Memory B cell (primary cell): ENCODE data around the gene REEP3.
"Not testable (repeated sequence)": the region's sequence is repeated elsewhere in the genome, so short reads cannot be mapped to it uniquely, and the experiment has no call there.

Source experiments
- ATAC-seq: fragments of 150-1000 bp; cut with Tn5 transposase; 2 replicates; pipeline ENCODE4 v1.10.0; 2021; ENCODE audit warnings: low read depth, mild to moderate bottlenecking, moderate library complexity
- DNase-seq, 2 donors: peaks; one replicate each; pipeline ENCODE4 v3.0.0; 2022; ENCODE audit warnings: low spot score in 2 of 2
- H3K27ac Mint-ChIP-seq: one replicate; pipeline ENCODE4 v1.8.0; 2022; ENCODE audit warnings: mild to moderate bottlenecking, moderate library complexity, mixed read lengths
- H3K27me3 Mint-ChIP-seq: one replicate; pipeline ENCODE4 v1.8.0; 2022; ENCODE audit warnings: mixed read lengths
- H3K36me3 Mint-ChIP-seq: one replicate; pipeline ENCODE4 v1.8.0; 2022; ENCODE audit warnings: mild to moderate bottlenecking, mixed read lengths
- H3K4me1 Mint-ChIP-seq: one replicate; pipeline ENCODE4 v1.8.0; 2022; ENCODE audit warnings: mixed read lengths
- H3K4me3 Mint-ChIP-seq: one replicate; pipeline ENCODE4 v1.8.0; 2022; ENCODE audit warnings: mild to moderate bottlenecking, moderate library complexity, mixed read lengths
- H3K9me3 Mint-ChIP-seq: one replicate; pipeline ENCODE4 v1.8.0; 2022; ENCODE audit warnings: mixed read lengths

REEP3 gene

GRCh38 chr10:63497321-63497720 is 23.9 kb upstream of the REEP3 start:
- Mint-ChIP-seq H3K27ac (no peak overlapping the region), H3K36me3 (peaks cover 9% of the 10 kb centered on the region), H3K4me3 (no peak overlapping the region), H3K27me3 (no peaks in the 10 kb centered on the region), H3K4me1 (peaks cover 16% of the 10 kb centered on the region), H3K9me3 (no peaks in the 10 kb centered on the region)
- DNase-seq (no peak), ATAC-seq (peak; percentile 35)

GRCh38 chr10:63498665-63499064 is 22.5 kb upstream of the REEP3 start:
- Mint-ChIP-seq H3K4me3 (no peak overlapping the region), H3K9me3 (no peaks in the 10 kb centered on the region), H3K4me1 (peaks cover 20% of the 10 kb centered on the region), H3K36me3 (peaks cover 9% of the 10 kb centered on the region), H3K27me3 (no peaks in the 10 kb centered on the region), H3K27ac (no peak overlapping the region)
- ATAC-seq (no peak), DNase-seq (no peak)

- H3K36me3 Mint-ChIP-seq, ATAC-seq, H3K27me3 Mint-ChIP-seq, DNase-seq, H3K9me3 Mint-ChIP-seq, H3K27ac Mint-ChIP-seq, H3K4me3 Mint-ChIP-seq: not testable (repeated sequence)
- peaks cover 28% of the 10 kb centered on the region for H3K4me1 Mint-ChIP-seq
Measured at GRCh38 chr10:63500551-63500950, 20.6 kb upstream of the REEP3 start.

- peaks cover 5% of the 10 kb centered on the region for H3K36me3 Mint-ChIP-seq
- H3K27ac Mint-ChIP-seq = no peak overlapping the region
- no peak overlapping the region for H3K4me3 Mint-ChIP-seq
- ATAC-seq (no peak), DNase-seq (no peak)
- H3K4me1 Mint-ChIP-seq = peaks cover 26% of the 10 kb centered on the region
- H3K9me3 Mint-ChIP-seq = no peaks in the 10 kb centered on the region
- H3K27me3 Mint-ChIP-seq = no peaks in the 10 kb centered on the region
Measured at GRCh38 chr10:63501954-63502353, 19.2 kb upstream of the REEP3 start.

GRCh38 chr10:63502832-63503231 is 18.4 kb upstream of the REEP3 start:
- Mint-ChIP-seq H3K4me1 (peaks cover 24% of the 10 kb centered on the region), H3K27ac (no peak overlapping the region), H3K4me3 (no peak overlapping the region), H3K9me3 (no peaks in the 10 kb centered on the region), H3K36me3 (peaks cover 7% of the 10 kb centered on the region), H3K27me3 (no peaks in the 10 kb centered on the region)
- no peak for ATAC-seq
- DNase-seq = no peak

- no peak overlapping the region for H3K4me3 Mint-ChIP-seq
- DNase-seq (no peak), ATAC-seq (no peak)
- H3K36me3 Mint-ChIP-seq = peaks cover 7% of the 10 kb centered on the region
- no peaks in the 10 kb centered on the region for H3K9me3 Mint-ChIP-seq
- H3K27ac Mint-ChIP-seq = no peak overlapping the region
- H3K27me3 Mint-ChIP-seq = no peaks in the 10 kb centered on the region
- peaks cover 25% of the 10 kb centered on the region for H3K4me1 Mint-ChIP-seq
Measured at GRCh38 chr10:63503395-63503794, 17.8 kb upstream of the REEP3 start.

GRCh38 chr10:63504145-63504881 is 16.9 kb upstream of the REEP3 start:
- H3K27me3 Mint-ChIP-seq = no peaks in the 10 kb centered on the region
- DNase-seq (no peak), ATAC-seq (no peak)
- peaks cover 7% of the 10 kb centered on the region for H3K36me3 Mint-ChIP-seq
- H3K27ac Mint-ChIP-seq = no peak overlapping the region
- no peaks in the 10 kb centered on the region for H3K9me3 Mint-ChIP-seq
- peaks cover 21% of the 10 kb centered on the region for H3K4me1 Mint-ChIP-seq
- H3K4me3 Mint-ChIP-seq = no peak overlapping the region

GRCh38 chr10:63505562-63505961 is 15.6 kb upstream of the REEP3 start:
- ATAC-seq = no peak
- peaks cover 23% of the 10 kb centered on the region for H3K4me1 Mint-ChIP-seq

GRCh38 chr10:63506554-63506953 is 14.6 kb upstream of the REEP3 start:
- Mint-ChIP-seq H3K4me1 (peaks cover 23% of the 10 kb centered on the region), H3K27ac (peak overlapping the region; percentile 19), H3K9me3 (no peaks in the 10 kb centered on the region), H3K36me3 (peaks cover 2% of the 10 kb centered on the region), H3K4me3 (no peak overlapping the region), H3K27me3 (no peaks in the 10 kb centered on the region)
- ATAC-seq = no peak
- no peak for DNase-seq

More at GRCh38 chr10:63505562-63505961, 15.6 kb upstream of the REEP3 start:
- no peaks in the 10 kb centered on the region for H3K9me3 Mint-ChIP-seq
- H3K27ac Mint-ChIP-seq = no peak overlapping the region
- H3K36me3 Mint-ChIP-seq = peaks cover 4% of the 10 kb centered on the region
- no peak for DNase-seq
- no peaks in the 10 kb centered on the region for H3K27me3 Mint-ChIP-seq
- H3K4me3 Mint-ChIP-seq = no peak overlapping the region

- Mint-ChIP-seq H3K36me3 (peaks cover 13% of the 10 kb centered on the region), H3K4me3 (no peak overlapping the region), H3K9me3 (no peaks in the 10 kb centered on the region), H3K27me3 (no peaks in the 10 kb centered on the region), H3K4me1 (peaks cover 24% of the 10 kb centered on the region), H3K27ac (no peak overlapping the region)
- ATAC-seq = no peak
- DNase-seq = no peak
Measured at GRCh38 chr10:63515002-63515763, 6.0 kb upstream of the REEP3 start.

GRCh38 chr10:63516207-63516606 is 5.0 kb upstream of the REEP3 start:
- no peak for DNase-seq
- Mint-ChIP-seq H3K36me3 (peaks cover 13% of the 10 kb centered on the region), H3K27ac (no peak overlapping the region), H3K4me1 (peaks cover 28% of the 10 kb centered on the region), H3K9me3 (no peaks in the 10 kb centered on the region), H3K4me3 (no peak overlapping the region), H3K27me3 (no peaks in the 10 kb centered on the region)
- ATAC-seq = no peak

- no peak for DNase-seq
- Mint-ChIP-seq H3K27me3 (no peaks in the 10 kb centered on the region), H3K4me3 (no peak overlapping the region), H3K36me3 (peaks cover 5% of the 10 kb centered on the region), H3K9me3 (no peaks in the 10 kb centered on the region), H3K27ac (no peak overlapping the region), H3K4me1 (peaks cover 32% of the 10 kb centered on the region)
- ATAC-seq = no peak
Measured at GRCh38 chr10:63518690-63519288, 2.4 kb upstream of the REEP3 start.

- Mint-ChIP-seq H3K9me3 (no peaks in the 10 kb centered on the region), H3K4me1 (peaks cover 31% of the 10 kb centered on the region), H3K4me3 (peak overlapping the region; percentile 88), H3K27me3 (no peaks in the 10 kb centered on the region), H3K36me3 (no peaks in the 10 kb centered on the region), H3K27ac (peak overlapping the region; percentile 89)
- peak; percentile 72 for ATAC-seq
- peak; percentile 59 to 78 for DNase-seq
Measured at GRCh38 chr10:63521416-63522276, 445 bp downstream of the REEP3 start.
